SK-N-SH (cell line): ENCODE measurements around the gene MBNL1.

Experiments
- CHD2 ChIP-seq: fragments of 150-350 bp; IDR thresholded peaks from 2 replicates; pipeline ENCODE4 v1.6.1; 2018; ENCODE audit warnings: low read length; ENCODE audit not compliant: partially characterized antibody
- POLR2AphosphoS5 ChIP-seq: IDR thresholded peaks from 2 replicates; pipeline ENCODE4 v1.6.1; 2012; ENCODE audit warnings: low read depth, low read length
- RAD21 ChIP-seq: IDR thresholded peaks from 2 replicates; pipeline ENCODE4 v1.6.1; 2012; ENCODE audit warnings: mild to moderate bottlenecking, low read length
- TAF1 ChIP-seq: IDR thresholded peaks from 2 replicates; pipeline ENCODE4 v1.6.1; 2012; ENCODE audit warnings: low read depth, mild to moderate bottlenecking, low read length, moderate library complexity, borderline replicate concordance
- TF ChIP-seq, protein P1 (sequence below): fragments of 200-600 bp; sonication (generic); IDR thresholded peaks from 2 replicates; pipeline ENCODE4 v1.6.1; 2017; ENCODE audit warnings: antibody characterized with exemption, mild to moderate bottlenecking, moderate library complexity
- TF ChIP-seq, protein P2 (sequence below): IDR thresholded peaks from 2 replicates; pipeline ENCODE4 v1.6.1; 2012; ENCODE audit warnings: mild to moderate bottlenecking, low read depth, low read length, moderate library complexity

DNA sequence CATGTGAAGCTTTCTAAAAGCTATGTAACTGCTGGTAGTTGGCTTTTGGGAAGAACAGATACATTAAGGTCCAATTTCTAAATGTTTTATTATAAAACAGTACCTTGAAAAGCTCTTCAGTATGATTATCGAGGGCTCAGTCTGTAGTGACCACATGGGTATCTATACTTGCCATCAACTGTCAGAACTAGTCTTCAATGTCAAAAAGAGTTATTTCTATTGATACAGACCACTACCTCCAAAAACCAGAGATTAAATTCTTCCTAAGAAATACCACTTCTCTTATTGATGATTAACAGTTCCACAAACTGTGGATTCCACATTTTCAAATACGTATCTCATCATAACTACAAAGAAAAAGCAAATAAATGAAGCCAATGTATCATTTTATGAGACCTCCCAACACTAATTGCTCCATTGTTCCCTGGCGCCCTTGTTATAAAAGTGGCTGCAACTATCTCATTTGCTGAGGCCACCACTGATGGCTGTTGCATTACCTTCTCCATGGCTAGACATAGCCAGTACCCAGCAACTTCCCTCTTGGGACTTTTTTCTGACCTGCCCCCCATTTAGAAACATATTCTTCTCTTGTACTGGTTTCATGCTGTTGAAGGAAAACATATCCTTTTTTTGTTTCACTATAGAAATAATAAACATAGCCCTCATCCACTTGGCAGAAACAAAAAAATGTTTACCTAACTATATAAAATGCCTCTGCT, 33.9 kb upstream of the MBNL1 start:
- TF ChIP-seq, protein P1, sequence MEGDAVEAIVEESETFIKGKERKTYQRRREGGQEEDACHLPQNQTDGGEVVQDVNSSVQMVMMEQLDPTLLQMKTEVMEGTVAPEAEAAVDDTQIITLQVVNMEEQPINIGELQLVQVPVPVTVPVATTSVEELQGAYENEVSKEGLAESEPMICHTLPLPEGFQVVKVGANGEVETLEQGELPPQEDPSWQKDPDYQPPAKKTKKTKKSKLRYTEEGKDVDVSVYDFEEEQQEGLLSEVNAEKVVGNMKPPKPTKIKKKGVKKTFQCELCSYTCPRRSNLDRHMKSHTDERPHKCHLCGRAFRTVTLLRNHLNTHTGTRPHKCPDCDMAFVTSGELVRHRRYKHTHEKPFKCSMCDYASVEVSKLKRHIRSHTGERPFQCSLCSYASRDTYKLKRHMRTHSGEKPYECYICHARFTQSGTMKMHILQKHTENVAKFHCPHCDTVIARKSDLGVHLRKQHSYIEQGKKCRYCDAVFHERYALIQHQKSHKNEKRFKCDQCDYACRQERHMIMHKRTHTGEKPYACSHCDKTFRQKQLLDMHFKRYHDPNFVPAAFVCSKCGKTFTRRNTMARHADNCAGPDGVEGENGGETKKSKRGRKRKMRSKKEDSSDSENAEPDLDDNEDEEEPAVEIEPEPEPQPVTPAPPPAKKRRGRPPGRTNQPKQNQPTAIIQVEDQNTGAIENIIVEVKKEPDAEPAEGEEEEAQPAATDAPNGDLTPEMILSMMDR = no peak
- TF ChIP-seq, protein P2, sequence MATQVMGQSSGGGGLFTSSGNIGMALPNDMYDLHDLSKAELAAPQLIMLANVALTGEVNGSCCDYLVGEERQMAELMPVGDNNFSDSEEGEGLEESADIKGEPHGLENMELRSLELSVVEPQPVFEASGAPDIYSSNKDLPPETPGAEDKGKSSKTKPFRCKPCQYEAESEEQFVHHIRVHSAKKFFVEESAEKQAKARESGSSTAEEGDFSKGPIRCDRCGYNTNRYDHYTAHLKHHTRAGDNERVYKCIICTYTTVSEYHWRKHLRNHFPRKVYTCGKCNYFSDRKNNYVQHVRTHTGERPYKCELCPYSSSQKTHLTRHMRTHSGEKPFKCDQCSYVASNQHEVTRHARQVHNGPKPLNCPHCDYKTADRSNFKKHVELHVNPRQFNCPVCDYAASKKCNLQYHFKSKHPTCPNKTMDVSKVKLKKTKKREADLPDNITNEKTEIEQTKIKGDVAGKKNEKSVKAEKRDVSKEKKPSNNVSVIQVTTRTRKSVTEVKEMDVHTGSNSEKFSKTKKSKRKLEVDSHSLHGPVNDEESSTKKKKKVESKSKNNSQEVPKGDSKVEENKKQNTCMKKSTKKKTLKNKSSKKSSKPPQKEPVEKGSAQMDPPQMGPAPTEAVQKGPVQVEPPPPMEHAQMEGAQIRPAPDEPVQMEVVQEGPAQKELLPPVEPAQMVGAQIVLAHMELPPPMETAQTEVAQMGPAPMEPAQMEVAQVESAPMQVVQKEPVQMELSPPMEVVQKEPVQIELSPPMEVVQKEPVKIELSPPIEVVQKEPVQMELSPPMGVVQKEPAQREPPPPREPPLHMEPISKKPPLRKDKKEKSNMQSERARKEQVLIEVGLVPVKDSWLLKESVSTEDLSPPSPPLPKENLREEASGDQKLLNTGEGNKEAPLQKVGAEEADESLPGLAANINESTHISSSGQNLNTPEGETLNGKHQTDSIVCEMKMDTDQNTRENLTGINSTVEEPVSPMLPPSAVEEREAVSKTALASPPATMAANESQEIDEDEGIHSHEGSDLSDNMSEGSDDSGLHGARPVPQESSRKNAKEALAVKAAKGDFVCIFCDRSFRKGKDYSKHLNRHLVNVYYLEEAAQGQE = no peak
- no peak for TF ChIP-seq POLR2AphosphoS5
- no peak for TF ChIP-seq TAF1
- no peak for TF ChIP-seq CHD2
- no peak for TF ChIP-seq RAD21
